ENCODE measurements around the gene TMF1.

Gene TMF1

DNA sequence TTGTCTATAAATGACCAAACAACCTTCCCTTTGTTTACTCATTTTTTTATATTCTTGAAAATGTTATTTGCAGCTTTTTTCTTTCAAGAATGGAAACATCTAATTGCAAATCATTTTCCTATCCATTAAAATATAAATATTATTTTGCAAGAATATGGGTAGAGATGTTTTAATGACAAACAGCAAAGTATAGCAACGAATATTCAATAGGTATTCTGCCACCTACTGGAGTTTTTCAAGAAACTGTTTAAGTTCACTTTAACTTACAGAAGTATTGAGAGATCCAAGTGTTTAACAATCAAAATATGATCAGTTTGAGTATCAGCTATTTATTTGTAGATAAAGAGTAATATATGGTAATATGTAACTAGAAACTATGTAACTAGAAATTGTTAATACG lies 31.7 kb downstream of the TMF1 start:
- ChIA-PET CTCF (interaction anchor here (0.6 to 0.8 kb wide), 2 partner anchors 28 to 30 kb away, joined by 3 read pairs; no protein-coding TSS in a partner anchor), POLR2A (no interaction called here)
- TF ChIP-seq LEF1 (IDR thresholded peaks at IDR 0.05; ENCODE audit: borderline replicate concordance) (no peak), L3MBTL2 (conservative IDR thresholded peaks at IDR 0.05) (no peak), BHLHE40 (IDR thresholded peaks at IDR 0.05; ENCODE audit: borderline replicate concordance) (no peak), HDGF (IDR thresholded peaks at IDR 0.05; ENCODE audit: borderline replicate concordance) (no peak), FOXM1 (IDR thresholded peaks at IDR 0.05; ENCODE audit: borderline replicate concordance) (no peak), FOXK2 (IDR thresholded peaks at IDR 0.05) (no peak), SUZ12 (IDR thresholded peaks at IDR 0.05) (no peak), ARNT (IDR thresholded peaks at IDR 0.05) (no peak), ZNF384 (IDR thresholded peaks at IDR 0.05) (no peak), ELF4 (IDR thresholded peaks at IDR 0.05) (no peak), TARDBP (IDR thresholded peaks at IDR 0.05) (no peak), CTBP1 (IDR thresholded peaks at IDR 0.05; ENCODE audit: borderline replicate concordance) (no peak), SP1 (IDR thresholded peaks at IDR 0.05) (no peak), NFRKB (IDR thresholded peaks at IDR 0.05) (no peak), FOXA1 (IDR thresholded peaks at IDR 0.05) (no peak)
- TF ChIP-seq, protein P1, sequence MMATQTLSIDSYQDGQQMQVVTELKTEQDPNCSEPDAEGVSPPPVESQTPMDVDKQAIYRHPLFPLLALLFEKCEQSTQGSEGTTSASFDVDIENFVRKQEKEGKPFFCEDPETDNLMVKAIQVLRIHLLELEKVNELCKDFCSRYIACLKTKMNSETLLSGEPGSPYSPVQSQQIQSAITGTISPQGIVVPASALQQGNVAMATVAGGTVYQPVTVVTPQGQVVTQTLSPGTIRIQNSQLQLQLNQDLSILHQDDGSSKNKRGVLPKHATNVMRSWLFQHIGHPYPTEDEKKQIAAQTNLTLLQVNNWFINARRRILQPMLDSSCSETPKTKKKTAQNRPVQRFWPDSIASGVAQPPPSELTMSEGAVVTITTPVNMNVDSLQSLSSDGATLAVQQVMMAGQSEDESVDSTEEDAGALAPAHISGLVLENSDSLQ (IDR thresholded peaks at IDR 0.05): no peak
- no peak for DNase-seq (ENCODE audit: extremely low spot score)

DNA sequence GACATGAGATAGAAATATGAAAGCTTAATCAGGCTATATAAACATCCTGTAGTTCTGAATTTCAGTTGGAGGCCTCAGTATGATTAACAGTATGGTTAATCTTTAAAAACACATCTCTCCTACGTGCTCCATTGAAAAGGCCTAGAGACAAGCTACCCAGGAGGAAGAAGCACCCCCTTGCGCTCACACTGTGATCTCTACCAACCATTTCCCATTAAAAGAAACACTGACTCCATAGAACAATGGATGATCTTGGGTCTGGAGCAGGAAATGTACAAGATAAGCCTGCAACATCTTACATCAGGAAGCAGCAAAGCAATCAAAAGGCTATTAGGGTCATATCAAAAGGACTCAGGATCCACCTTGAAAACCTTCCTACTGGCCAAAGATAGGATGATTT lies 35.2 kb downstream of the TMF1 start:
- no peak for TF ChIP-seq TARDBP (IDR thresholded peaks at IDR 0.05)
- TF ChIP-seq, protein P1 (IDR thresholded peaks at IDR 0.05): no peak
- TF ChIP-seq ZNF384 (IDR thresholded peaks at IDR 0.05): no peak
- CTCF ChIA-PET: no interaction called here
- POLR2A ChIA-PET: no interaction called here
- no peak for DNase-seq (ENCODE audit: extremely low spot score)

DNA sequence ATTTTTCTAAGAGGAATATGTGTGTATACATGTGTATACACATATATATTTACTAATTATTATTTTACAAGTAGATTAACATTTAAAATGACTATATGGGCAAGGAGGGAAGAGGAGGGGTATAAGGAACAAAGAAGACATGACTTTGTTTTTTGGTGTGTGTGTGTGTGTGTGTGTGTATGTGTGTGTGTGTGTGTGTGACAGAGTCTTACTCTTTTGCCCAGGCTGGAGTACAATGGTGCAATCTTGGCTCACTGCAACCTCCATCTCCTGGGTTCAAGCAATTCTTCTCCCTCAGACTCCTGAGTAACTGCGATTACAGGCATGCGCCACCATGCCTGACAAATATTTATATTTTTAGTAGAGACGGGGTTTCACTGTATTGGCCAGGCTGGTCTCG lies 36.0 kb downstream of the TMF1 start:
- POLR2A ChIA-PET: no interaction called here
- CTCF ChIA-PET: interaction anchor here (1.2 kb wide), 1 partner anchor 8 kb away, joined by 3 read pairs; no protein-coding TSS in a partner anchor

DNA sequence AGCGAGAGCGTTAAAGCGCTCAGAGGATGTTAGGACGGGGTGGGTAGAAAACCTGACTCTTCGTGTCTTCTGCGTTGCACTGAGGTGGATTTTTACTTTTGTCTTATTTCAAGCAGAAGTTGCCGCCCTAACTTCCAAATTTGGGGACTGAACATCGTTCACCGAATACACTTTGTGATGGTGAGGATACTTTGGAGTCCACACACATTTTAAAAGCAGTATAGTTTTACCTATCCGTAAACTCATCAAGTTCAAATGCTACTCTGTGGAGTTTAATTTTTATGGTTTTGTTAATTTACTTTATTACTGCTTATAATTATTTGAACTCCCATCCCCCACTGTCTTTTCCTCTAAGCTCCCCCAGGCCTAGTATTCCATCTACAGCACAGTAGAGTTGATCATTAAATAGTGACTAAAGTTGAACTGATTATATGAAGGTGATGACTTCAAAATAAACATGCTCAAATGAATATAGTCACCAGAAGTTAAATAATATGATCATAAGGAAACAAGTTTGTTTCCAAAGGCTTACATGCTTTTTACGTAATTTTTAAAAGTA lies 38.0 kb downstream of the TMF1 start:
- POLR2A ChIA-PET: interaction anchor here (0.8 to 1.8 kb wide), 6 partner anchors 34 to 82 kb away, joined by 3 to 6 read pairs (median 3); partner anchors contain the start of genes TAFA4, TMF1 and UBA3
- TF ChIP-seq L3MBTL2 (conservative IDR thresholded peaks at IDR 0.05) (peak; percentile 59), FOXK2 (IDR thresholded peaks at IDR 0.05) (no peak)
- CTCF ChIA-PET: interaction anchor here (0.5 to 0.6 kb wide), 2 partner anchors 92 to 395 kb away, joined by 3 to 7 read pairs; no protein-coding TSS in a partner anchor
- no peak for DNase-seq (ENCODE audit: extremely low spot score)

More for the DNA sequence above, 36.0 kb downstream of the TMF1 start:
- TF ChIP-seq CTBP1 (IDR thresholded peaks at IDR 0.05; ENCODE audit: borderline replicate concordance) (no peak), FOXA1 (IDR thresholded peaks at IDR 0.05) (no peak), FOXK2 (IDR thresholded peaks at IDR 0.05) (no peak), HDGF (IDR thresholded peaks at IDR 0.05; ENCODE audit: borderline replicate concordance) (no peak), ARNT (IDR thresholded peaks at IDR 0.05) (no peak)
- TF ChIP-seq, protein P1 (IDR thresholded peaks at IDR 0.05): no peak
- DNase-seq (ENCODE audit: extremely low spot score): no peak

DNA sequence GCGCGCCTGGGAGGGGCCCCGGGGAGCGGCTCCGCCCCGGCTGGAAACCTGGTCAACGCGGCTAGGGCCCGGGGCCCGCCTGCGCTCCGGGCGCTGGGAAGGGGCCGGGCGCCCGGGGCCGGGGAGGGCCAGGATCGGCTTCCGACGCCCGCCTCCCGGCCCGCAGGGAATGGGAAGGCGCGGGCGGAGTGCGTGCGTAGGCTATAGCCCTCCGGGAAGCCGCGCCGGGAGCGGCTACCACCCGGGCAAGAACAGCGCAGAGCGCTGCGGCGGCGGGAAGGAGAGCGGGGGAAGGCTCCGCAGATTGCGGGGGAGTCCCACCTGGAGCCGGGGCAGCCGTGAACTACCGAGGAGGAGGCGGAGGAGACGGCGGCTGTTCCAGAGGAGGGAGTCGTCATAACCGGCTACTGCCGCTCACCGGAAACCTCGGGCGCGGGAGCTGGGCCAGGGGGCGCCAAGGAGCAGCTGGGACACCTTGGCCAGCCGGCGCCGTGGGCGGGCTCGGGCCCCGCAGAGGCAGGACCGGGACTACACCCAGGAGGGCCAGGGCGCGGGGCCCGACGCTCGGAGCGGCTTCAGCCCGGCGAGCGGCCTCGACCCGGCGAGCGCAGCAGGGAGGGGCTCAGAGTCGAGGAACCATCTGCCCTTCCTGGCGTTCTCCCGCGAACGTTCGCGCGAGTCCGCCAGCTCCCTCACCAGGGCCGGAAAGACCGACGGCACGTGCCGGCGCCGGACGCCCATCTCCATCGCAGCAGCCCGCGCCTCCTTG lies 38.7 kb downstream of the TMF1 start, which contains the start of gene EOGT:
TSS of gene EOGT (minus strand) at position 432 of the 769 bp plus-strand sequence. CDS start 3,838 bp downstream, outside the sequence.
- DNase-seq (ENCODE audit: extremely low spot score): peak; percentile 85
- POLR2A ChIA-PET: interaction anchor here (0.8 to 1.8 kb wide), 7 partner anchors 31 to 81 kb away, joined by 3 to 6 read pairs (median 3); partner anchors contain the start of genes TAFA4, TMF1 and UBA3
- CTCF ChIA-PET: interaction anchor here (0.5 to 0.6 kb wide), 2 partner anchors 93 to 396 kb away, joined by 3 to 7 read pairs; no protein-coding TSS in a partner anchor
- TF ChIP-seq LEF1 (IDR thresholded peaks at IDR 0.05; ENCODE audit: borderline replicate concordance) (no peak; the same call in 1 of the 2 replicates), L3MBTL2 (conservative IDR thresholded peaks at IDR 0.05) (peak; percentile 98), FOXA1 (IDR thresholded peaks at IDR 0.05) (no peak), ELF4 (IDR thresholded peaks at IDR 0.05) (no peak)

DNA sequence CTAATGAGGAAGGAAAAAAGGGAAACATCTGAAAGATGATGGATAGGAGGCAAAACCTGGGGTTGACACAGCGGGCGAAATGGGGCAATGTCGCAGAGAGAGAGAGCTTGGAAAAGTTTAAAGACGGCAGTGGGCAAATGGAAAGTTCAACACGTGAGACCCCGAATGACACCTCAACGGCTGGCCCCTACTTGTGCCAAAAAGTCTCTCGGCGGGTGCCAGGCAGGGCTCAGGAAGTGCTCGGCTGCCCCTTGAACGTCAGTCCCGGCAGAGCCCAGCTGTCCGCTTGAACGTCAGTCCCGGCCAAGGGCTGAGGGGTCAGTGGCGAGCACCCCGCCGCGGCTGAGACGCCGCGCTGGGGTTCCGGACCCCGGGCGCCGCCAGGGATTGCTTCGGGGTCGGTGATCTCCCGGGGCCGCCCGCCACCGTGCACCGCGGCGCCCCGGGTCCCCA lies 39.3 kb downstream of the TMF1 start:
- CTCF ChIA-PET: interaction anchor here (0.7 kb wide), 1 partner anchor 9 kb away, joined by 3 read pairs; no protein-coding TSS in a partner anchor
- POLR2A ChIA-PET: interaction anchor here (1.0 to 1.8 kb wide), 4 partner anchors 31 to 68 kb away, joined by 3 to 6 read pairs (median 4); partner anchors contain the start of gene TMF1
- DNase-seq (ENCODE audit: extremely low spot score): peak; percentile 48
- TF ChIP-seq FOXA1 (IDR thresholded peaks at IDR 0.05) (no peak), L3MBTL2 (conservative IDR thresholded peaks at IDR 0.05) (no peak), BHLHE40 (IDR thresholded peaks at IDR 0.05; ENCODE audit: borderline replicate concordance) (no peak), HDGF (IDR thresholded peaks at IDR 0.05; ENCODE audit: borderline replicate concordance) (no peak), FOXK2 (IDR thresholded peaks at IDR 0.05) (no peak), FOXM1 (IDR thresholded peaks at IDR 0.05; ENCODE audit: borderline replicate concordance) (0 out of 2 replicates have a peak, but pooled peaks have one; percentile 7)
- TF ChIP-seq, protein P1 (IDR thresholded peaks at IDR 0.05): no peak

Measured in HEK293T (cell line).